Pancreas (tissue), 10 donors: Measurements from ENCODE around the gene CTNNA3. TPM values are rescaled to one million over a fixed set of nuclear protein-coding genes. Genes with fewer than 3 reads are reported as not detected.

ENCODE experiments used
- ATAC-seq, 4 donors: fragments of 200-7000 bp; cut with Tn5 transposase; one replicate each; pipeline versions ENCODE4 v1.8.0 to v1.9.1; 2020; ENCODE audit warnings: mild to moderate bottlenecking in 4 of 4, moderate library complexity in 4 of 4
- DNase-seq, 6 donors: peaks; one replicate each; pipeline ENCODE4 v3.0.0-alpha.2; 2020
- FAIRE-seq: peaks from 2 replicates; lab custom pipeline; 2012; peaks lifted over from hg19 to GRCh38; lab: Jason Lieb, UNC
- H3K27ac ChIP-seq, 4 donors: fragments of 200-600 bp; sonication (generic); 1 replicate in 3 of 4; 2 replicates in 1 of 4; pipeline versions ENCODE4 v1.5.0 to v1.8.0; 2020
- H3K27me3 ChIP-seq, 4 donors: fragments of 200-600 bp; one replicate each; pipeline ENCODE4 v1.8.0; 2021
- H3K36me3 ChIP-seq, 3 donors: fragments of 200-600 bp; sonication (generic) in 1 of 3; one replicate each; pipeline versions ENCODE4 v1.5.0 to v1.8.0; 2020 to 2021
- H3K4me1 ChIP-seq, 3 donors: fragments of 200-600 bp; one replicate each; pipeline ENCODE4 v1.8.0; 2021
- H3K4me3 ChIP-seq, 4 donors: fragments of 200-600 bp; sonication (generic) in 2 of 4; one replicate each; pipeline versions ENCODE4 v1.5.0 to v1.8.0; 2020 to 2021
- H3K9me3 ChIP-seq, 4 donors: fragments of 200-600 bp; one replicate each; pipeline ENCODE4 v1.8.0; 2021
- WGBS, 2 donors: extraction: QIAGEN DNeasy Blood & Tissue Kit; methylation state at CpG; one replicate each; pipeline ENCODE4 v1.1.7; 2013; 5-methylcytosine and 5-hydroxymethylcytosine counted together
- intact Hi-C, 3 donors: fragments of 100-400 bp; cut with DNase I; formaldehyde crosslinking; loops; one replicate each; pipeline versions ENCODE4 v1.11.1 to v1.14.2; 2022
- polyA plus RNA-seq, 2 donors: library from polyadenylated mRNA; stranded (reverse); fragments of 200-250 nt; gene quantifications; one replicate each; pipeline ENCODE4 v1.2.3, GENCODE V29; 2013
- total RNA-seq, 6 donors: library from RNA; stranded (reverse); fragmentation: NEBNext Ultra II Directional in 4 of 6; extraction: Animal tissue kit (Norgen Biotek cat#: 25700) in 4 of 6; gene quantifications; one replicate each; pipeline versions ENCODE4 v1.2.1 to v1.2.4, GENCODE V29; 2021 to 2023
- TF ChIP-seq, protein P1 (sequence below), 4 donors: fragments of 200-600 bp; sonication (generic) in 3 of 4; IDR thresholded peaks; one replicate each; pipeline versions ENCODE4 v1.5.0 to v1.8.0; 2021; ENCODE audit warnings: antibody characterized with exemption in 4 of 4
- donor health status: healthy with polysubstance abuse.
- donor health status: DM: no; HTN: no; CAD: no; lungs with moderate emphysema.
- donor health status: DM: no; HTN: no; CAD: no.
- donor health status: control.
- donor health status: control.
- donor health status: Bipolar disorder and iron deficiency.
- donor health status: DM: yes; HTN: yes; CAD: no.
- donor health status: DM: no; HTN: no; CAD: no.
- donor health status: DM: no; HTN: no; CAD: no.
- donor health status: DM: yes; HTN: yes; CAD: no.

The CTNNA3 gene
- total and polyA plus RNA-seq, 8 donors: 0.02 to 0.83 (median 0.21) TPM

DNA sequence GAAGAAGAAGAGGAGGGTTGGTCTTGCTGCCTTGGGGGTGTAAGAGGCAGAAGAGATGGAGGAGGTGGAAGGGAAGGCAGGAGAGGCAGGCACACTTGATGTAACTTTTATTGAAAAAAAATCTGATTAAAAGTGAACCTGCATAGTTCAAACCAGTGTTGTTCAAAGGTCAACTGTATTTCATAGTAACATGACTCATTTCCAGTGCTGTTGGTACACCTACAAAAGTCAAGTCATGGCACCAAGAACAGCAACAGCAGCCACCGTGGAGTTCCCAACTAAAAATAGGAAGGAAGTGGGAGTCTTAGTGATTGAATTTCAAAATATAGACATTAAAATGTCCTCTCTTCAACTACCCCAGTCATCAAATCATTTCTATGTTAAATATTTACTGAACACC lies 88.5 kb downstream of the CTNNA3 start:
- DNase-seq (no peak), ATAC-seq (no peak), FAIRE-seq (no peak)
- TF ChIP-seq, protein P1, sequence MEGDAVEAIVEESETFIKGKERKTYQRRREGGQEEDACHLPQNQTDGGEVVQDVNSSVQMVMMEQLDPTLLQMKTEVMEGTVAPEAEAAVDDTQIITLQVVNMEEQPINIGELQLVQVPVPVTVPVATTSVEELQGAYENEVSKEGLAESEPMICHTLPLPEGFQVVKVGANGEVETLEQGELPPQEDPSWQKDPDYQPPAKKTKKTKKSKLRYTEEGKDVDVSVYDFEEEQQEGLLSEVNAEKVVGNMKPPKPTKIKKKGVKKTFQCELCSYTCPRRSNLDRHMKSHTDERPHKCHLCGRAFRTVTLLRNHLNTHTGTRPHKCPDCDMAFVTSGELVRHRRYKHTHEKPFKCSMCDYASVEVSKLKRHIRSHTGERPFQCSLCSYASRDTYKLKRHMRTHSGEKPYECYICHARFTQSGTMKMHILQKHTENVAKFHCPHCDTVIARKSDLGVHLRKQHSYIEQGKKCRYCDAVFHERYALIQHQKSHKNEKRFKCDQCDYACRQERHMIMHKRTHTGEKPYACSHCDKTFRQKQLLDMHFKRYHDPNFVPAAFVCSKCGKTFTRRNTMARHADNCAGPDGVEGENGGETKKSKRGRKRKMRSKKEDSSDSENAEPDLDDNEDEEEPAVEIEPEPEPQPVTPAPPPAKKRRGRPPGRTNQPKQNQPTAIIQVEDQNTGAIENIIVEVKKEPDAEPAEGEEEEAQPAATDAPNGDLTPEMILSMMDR (IDR thresholded peaks at IDR 0.05): no peak
- Histone ChIP-seq H3K4me1 (no peaks in the 10 kb centered on the region), H3K36me3 (no peaks in the 10 kb centered on the region), H3K9me3 (no peaks in the 10 kb centered on the region), H3K27me3 (no peaks in the 10 kb centered on the region), H3K27ac (no peak overlapping the region), H3K4me3 (no peak overlapping the region)
- WGBS, 2 donors: 33 to 53% methylated on average over 1 of the region's 1 CpG
- intact Hi-C loops: no loop called here

DNA sequence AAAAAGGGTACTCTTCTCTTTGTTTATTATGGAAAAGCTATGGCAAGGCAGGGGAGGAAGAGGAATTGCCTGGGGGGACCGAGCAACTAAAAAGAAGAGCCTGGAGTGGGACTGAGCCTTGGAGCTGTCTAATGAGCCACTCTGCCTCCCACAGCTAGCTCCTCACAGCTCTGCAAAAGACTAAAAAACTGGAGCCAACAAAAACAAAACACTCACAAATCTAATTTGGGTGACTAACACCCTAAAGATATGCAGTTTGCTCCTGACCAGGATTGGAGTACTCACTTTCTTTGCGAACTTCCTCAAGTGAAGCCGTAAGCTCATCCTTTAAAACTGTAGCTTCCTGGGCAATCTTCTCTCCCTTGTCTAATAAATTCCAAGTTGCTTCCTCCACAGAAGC lies 89.4 kb downstream of the CTNNA3 start:
- WGBS, 2 donors: 75 to 86% methylated on average over 3 of the region's 3 CpGs
- H3K4me3 ChIP-seq: no peak overlapping the region
- H3K36me3 ChIP-seq: no peaks in the 10 kb centered on the region
- FAIRE-seq (no peak), DNase-seq (no peak), ATAC-seq (no peak)
- H3K4me1 ChIP-seq: no peaks in the 10 kb centered on the region
- no peaks in the 10 kb centered on the region for H3K27me3 ChIP-seq
- no peak overlapping the region for H3K27ac ChIP-seq
- intact Hi-C loops: no loop called here
- no peaks in the 10 kb centered on the region for H3K9me3 ChIP-seq
- TF ChIP-seq, protein P1 (IDR thresholded peaks at IDR 0.05): no peak

DNA sequence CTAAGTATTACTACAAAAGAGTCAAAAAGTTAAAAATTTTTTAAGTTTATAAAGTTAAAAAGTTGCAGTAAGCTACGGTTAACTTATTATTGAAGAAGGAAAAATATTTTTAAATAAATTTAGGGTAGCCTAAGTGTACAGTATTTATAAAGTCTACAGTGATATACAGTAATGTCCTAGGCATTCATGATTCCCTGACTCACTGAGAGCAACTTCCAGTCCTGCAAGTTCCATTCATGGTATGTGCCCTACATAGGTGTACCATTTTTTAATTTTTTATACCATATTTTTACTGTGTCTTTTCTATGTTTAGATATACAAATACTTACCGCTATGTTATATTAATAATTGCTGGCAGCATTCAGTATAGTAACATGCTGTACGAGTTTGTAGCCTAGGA lies 92.3 kb downstream of the CTNNA3 start:
- no peak for DNase-seq
- Histone ChIP-seq H3K4me3 (no peak overlapping the region), H3K27me3 (no peaks in the 10 kb centered on the region), H3K9me3 (no peaks in the 10 kb centered on the region), H3K27ac (no peak overlapping the region), H3K36me3 (no peaks in the 10 kb centered on the region), H3K4me1 (no peaks in the 10 kb centered on the region)
- TF ChIP-seq, protein P1 (IDR thresholded peaks at IDR 0.05): no peak
- WGBS, 2 donors: 82 to 86% methylated on average over 3 of the region's 3 CpGs
- no peak for FAIRE-seq
- ATAC-seq: no peak
- intact Hi-C loops: no loop called here

DNA sequence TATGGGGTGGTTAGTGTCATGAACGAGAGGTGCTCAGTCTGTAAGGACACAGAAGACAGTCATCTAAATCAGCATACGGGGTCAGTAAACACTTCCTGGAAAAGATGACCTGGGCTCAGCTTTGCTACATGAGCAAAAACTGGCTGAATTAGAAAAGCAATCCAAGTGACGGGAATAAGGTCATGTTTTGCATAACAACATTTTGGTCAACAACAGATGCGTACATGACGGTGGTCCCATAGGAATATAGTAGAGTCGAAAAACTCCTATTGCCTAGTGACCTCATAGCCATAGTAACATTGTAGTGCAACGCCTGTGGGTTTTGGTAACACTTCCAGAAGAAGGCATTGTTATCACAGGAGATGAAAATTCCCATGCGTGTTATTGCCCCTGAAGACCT lies 92.9 kb downstream of the CTNNA3 start:
- no peaks in the 10 kb centered on the region for H3K9me3 ChIP-seq
- no peak overlapping the region for H3K27ac ChIP-seq
- 78 to 88% methylated on average over 8 of the region's 8 CpGs for WGBS, 2 donors
- intact Hi-C loops: no loop called here
- TF ChIP-seq, protein P1 (IDR thresholded peaks at IDR 0.05): no peak
- FAIRE-seq: no peak
- no peak overlapping the region for H3K4me3 ChIP-seq
- no peak for ATAC-seq
- H3K4me1 ChIP-seq: no peaks in the 10 kb centered on the region
- no peaks in the 10 kb centered on the region for H3K27me3 ChIP-seq
- DNase-seq: no peak
- no peaks in the 10 kb centered on the region for H3K36me3 ChIP-seq

DNA sequence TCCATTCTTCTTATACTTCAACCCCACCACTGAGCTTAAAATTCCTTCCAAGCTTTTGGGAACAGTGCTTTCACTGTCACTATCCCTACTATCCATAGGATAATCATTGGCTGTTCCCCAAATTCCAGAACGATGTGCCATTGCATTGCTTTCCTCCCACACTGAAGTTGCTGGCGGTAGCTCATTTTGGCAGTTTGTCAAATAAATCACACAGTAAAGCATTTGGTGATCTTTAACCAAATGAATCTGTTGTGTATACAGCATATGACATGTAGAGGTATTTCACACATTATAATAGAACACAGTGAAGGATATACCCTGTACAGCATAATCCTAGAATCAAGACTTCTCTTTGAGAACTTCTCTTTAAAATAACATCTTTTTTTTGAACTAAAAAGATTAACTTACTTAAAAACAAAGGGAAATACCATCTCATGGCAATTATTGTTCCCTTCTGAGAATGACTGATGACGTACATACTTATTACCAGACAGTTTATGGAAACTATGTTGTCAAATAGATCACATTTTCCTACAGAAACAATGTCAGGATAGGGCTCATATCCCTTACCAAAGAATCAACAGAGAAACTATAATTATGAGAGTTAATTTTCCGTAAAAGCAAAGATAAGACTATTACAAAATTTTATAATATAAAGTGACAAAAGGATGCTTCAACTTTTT lies 93.6 kb downstream of the CTNNA3 start:
- Histone ChIP-seq H3K4me3 (no peak overlapping the region), H3K27ac (no peak overlapping the region), H3K9me3 (no peaks in the 10 kb centered on the region), H3K27me3 (no peaks in the 10 kb centered on the region), H3K36me3 (no peaks in the 10 kb centered on the region), H3K4me1 (no peaks in the 10 kb centered on the region)
- no peak for FAIRE-seq
- no peak for DNase-seq
- intact Hi-C loops: no loop called here
- no peak for ATAC-seq
- TF ChIP-seq, protein P1 (IDR thresholded peaks at IDR 0.05): no peak
- WGBS, 2 donors: 47 to 52% methylated on average over 4 of the region's 4 CpGs
